Tibial nerve (tissue), 4 donors: ENCODE results near the gene YEATS4. TPM values are rescaled to one million over a fixed set of nuclear protein-coding genes. Genes with fewer than 3 reads are reported as not detected.

Experiments used
- DNase-seq, 2 donors: peaks; one replicate each; pipeline ENCODE4 v3.0.0-alpha.2; 2019; ENCODE audit warnings: low spot score in 2 of 2
- H3K27ac ChIP-seq, 4 donors: fragments of 200-600 bp; sonication (generic) in 3 of 4; one replicate each; pipeline ENCODE4 v1.5.1; 2017 to 2019; ENCODE audit warnings: mild to moderate bottlenecking in 1 of 4
- H3K27me3 ChIP-seq, 2 donors: fragments of 200-600 bp; sonication (generic) in 1 of 2; one replicate each; pipeline versions ENCODE4 v1.5.1 to v1.6.0; 2017 to 2019
- H3K36me3 ChIP-seq, 3 donors: fragments of 200-600 bp; sonication (generic); one replicate each; pipeline ENCODE4 v1.5.1; 2018 to 2019
- H3K4me1 ChIP-seq, 4 donors: fragments of 200-600 bp; sonication (generic) in 3 of 4; one replicate each; pipeline ENCODE4 v1.5.1; 2017 to 2019
- H3K4me3 ChIP-seq, 4 donors: fragments of 200-600 bp; sonication (generic) in 3 of 4; one replicate each; pipeline ENCODE4 v1.5.1; 2017 to 2019; ENCODE audit warnings: mild to moderate bottlenecking in 1 of 4, moderate library complexity in 1 of 4
- H3K9me3 ChIP-seq, 4 donors: fragments of 200-600 bp; sonication (generic) in 3 of 4; one replicate each; pipeline ENCODE4 v1.5.1; 2017 to 2019
- CTCF ChIP-seq, 5 experiments: fragments of 200-600 bp in 3 of 5; fragments of 450-650 bp in 2 of 5; sonication (generic) in 3 of 5; IDR thresholded peaks; one replicate each; pipeline ENCODE4 v1.5.1; 2016 to 2019; ENCODE audit warnings: antibody characterized with exemption in 5 of 5, mild to moderate bottlenecking in 3 of 5, moderate library complexity in 2 of 5
- EP300 ChIP-seq, 2 donors: sonication (generic); formaldehyde crosslinking; IDR thresholded peaks; one replicate each; pipeline ENCODE4 v1.6.1; 2017; ENCODE audit warnings: antibody characterized with exemption in 2 of 2, mild to moderate bottlenecking in 1 of 2
- POLR2A ChIP-seq, 2 donors: fragments of 450-650 bp; IDR thresholded peaks; one replicate each; pipeline ENCODE4 v1.6.1; 2017; ENCODE audit warnings: antibody characterized with exemption in 2 of 2, mild to moderate bottlenecking in 2 of 2, moderate library complexity in 2 of 2
- WGBS, 2 donors: methylation state at CpG; one replicate each; pipeline ENCODE4 v1.1.5; 2018; 5-methylcytosine and 5-hydroxymethylcytosine counted together
- total RNA-seq, 4 donors: library from RNA; depleted of rRNA; stranded (reverse); fragments of >200 nt; gene quantifications; one replicate each; pipeline ENCODE4 v1.1.0, GENCODE V29; 2016

YEATS4 gene
- total RNA-seq, 4 donors from 2014 or later, result 18.6 to 66.1 (median 55.0) TPM

DNA sequence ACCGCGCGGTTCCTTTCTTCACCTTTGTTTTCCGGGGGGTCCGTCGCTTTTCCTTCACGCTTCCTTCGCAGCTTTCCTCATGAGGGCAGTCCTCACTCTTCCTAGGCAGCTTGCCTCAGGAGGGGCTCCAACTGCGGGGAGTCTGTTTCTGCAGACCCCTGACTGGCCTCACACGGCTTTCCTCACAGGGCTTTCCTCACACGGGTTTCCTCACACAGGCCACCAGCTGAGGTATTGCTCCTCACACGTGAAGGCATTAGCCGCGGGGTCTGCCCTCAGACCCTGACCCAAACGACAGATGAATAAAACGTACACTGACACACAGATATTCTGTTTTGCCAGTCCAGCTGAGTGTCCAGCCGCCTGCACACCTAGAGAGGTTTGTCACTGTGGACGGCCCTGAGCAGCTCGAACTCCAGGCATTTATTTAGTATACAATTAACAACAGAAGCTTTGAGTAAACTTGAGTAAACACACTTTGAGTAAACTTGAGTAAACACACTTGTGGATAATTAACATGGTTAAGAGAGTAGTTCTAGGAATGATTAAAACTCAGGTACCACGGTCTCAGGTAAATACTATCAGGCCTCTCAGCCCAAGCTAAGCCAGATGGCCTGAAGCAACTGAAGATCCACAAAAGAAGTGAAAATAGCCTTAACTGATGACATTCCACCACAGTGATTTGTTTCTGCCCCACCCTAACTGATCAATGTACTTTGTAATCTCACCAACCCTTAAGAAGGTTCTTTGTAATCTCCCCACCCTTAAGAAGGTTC is 27.4 kb upstream of the YEATS4 start:
- no peak for DNase-seq
- peak overlapping the region in 1 of 4 donors; percentile 69 for H3K27ac ChIP-seq
- TF ChIP-seq EP300 (IDR thresholded peaks at IDR 0.05) (no peak), CTCF (IDR thresholded peaks at IDR 0.05) (no peak), POLR2A (IDR thresholded peaks at IDR 0.05) (no peak)
- peak overlapping the region in 2 of 4 donors; percentile 41 to 47 for H3K4me3 ChIP-seq
- no peaks in the 10 kb centered on the region for H3K36me3 ChIP-seq
- H3K4me1 ChIP-seq, result peaks cover 0 to 20% (median 0%) of the 10 kb centered on the region in 4 donors
- WGBS, 2 donors, result 48 to 57% methylated on average over 20 of the region's 20 CpGs
- H3K9me3 ChIP-seq, result no peaks in the 10 kb centered on the region
- no peaks in the 10 kb centered on the region for H3K27me3 ChIP-seq

- Histone ChIP-seq H3K4me1 (peaks cover 0 to 21% (median 0%) of the 10 kb centered on the region in 4 donors), H3K4me3 (no peak overlapping the region), H3K27ac (no peak overlapping the region), H3K36me3 (no peaks in the 10 kb centered on the region), H3K27me3 (no peaks in the 10 kb centered on the region), H3K9me3 (no peaks in the 10 kb centered on the region)
- 88 to 93% methylated on average over 6 of the region's 6 CpGs for WGBS, 2 donors
- no peak for DNase-seq
- TF ChIP-seq EP300 (IDR thresholded peaks at IDR 0.05) (no peak), CTCF (IDR thresholded peaks at IDR 0.05) (no peak), POLR2A (IDR thresholded peaks at IDR 0.05) (no peak)
Observed at GRCh38 chr12:69332815-69333358, 26.7 kb upstream of the YEATS4 start.

DNA sequence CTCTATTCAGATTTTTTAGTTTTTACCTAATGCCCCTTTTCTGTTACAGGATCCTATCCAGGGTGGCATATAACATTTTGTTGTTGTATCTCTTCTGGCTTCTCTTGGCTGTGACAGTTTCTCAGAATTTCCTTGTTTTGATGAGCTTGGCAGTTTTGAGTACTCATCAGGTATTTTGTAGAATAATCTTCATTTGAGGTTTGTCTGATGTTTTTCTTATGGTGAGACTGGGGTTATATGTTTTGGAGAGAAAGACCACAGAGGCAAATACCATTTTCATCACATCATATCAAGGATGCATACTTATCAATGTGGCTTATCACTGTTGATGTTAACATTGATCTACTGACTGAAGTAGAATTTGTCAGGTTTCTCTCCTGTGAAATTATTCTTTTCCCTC is 25.4 kb upstream of the YEATS4 start:
- DNase-seq, result no peak
- Histone ChIP-seq H3K9me3 (no peaks in the 10 kb centered on the region), H3K4me3 (no peak overlapping the region), H3K27me3 (no peaks in the 10 kb centered on the region), H3K4me1 (peaks cover 0 to 26% (median 4%) of the 10 kb centered on the region in 4 donors), H3K27ac (no peak overlapping the region), H3K36me3 (no peaks in the 10 kb centered on the region)
- TF ChIP-seq POLR2A (IDR thresholded peaks at IDR 0.05) (no peak), EP300 (IDR thresholded peaks at IDR 0.05) (no peak), CTCF (IDR thresholded peaks at IDR 0.05) (no peak)

GRCh38 chr12:69337311-69338090 is 22.0 kb upstream of the YEATS4 start:
- TF ChIP-seq EP300 (IDR thresholded peaks at IDR 0.05), result no peak
- TF ChIP-seq POLR2A (IDR thresholded peaks at IDR 0.05), result no peak
- TF ChIP-seq CTCF (IDR thresholded peaks at IDR 0.05), result no peak
- Histone ChIP-seq H3K27me3 (no peaks in the 10 kb centered on the region), H3K4me1 (peaks cover 0 to 9% (median 5%) of the 10 kb centered on the region in 4 donors), H3K9me3 (no peaks in the 10 kb centered on the region), H3K36me3 (no peaks in the 10 kb centered on the region), H3K4me3 (no peak overlapping the region), H3K27ac (peak overlapping the region in 3 of 4 donors; percentile 41 to 48 (median 42))
- DNase-seq, result no peak
- WGBS, 2 donors, result 66 to 73% methylated on average over 2 of the region's 2 CpGs
